Activated CD4-positive, alpha-beta T cell treated with anti-CD3 and anti-CD28 coated beads, Interleukin-2, amount 50 U/mL, for 24 hours (primary cell): Measurements from ENCODE around the gene AKT1S1.
"Not testable (repeated sequence)": the region's sequence is repeated elsewhere in the genome, so short reads cannot be mapped to it uniquely, and the experiment has no call there.

ENCODE experiments used
- DNase-seq, 2 donors: peaks; one replicate each; pipeline ENCODE4 v3.0.0-alpha.2; 2020; ENCODE audit warnings: low read depth in 1 of 2, low spot score in 1 of 2

The AKT1S1 gene

GRCh38 chr19:49877020-49877878 lies at the start of gene AKT1S1, which contains the start of gene TBC1D17:
TSS of gene AKT1S1 (minus strand) at chr19:49877355. CDS start at chr19:49873295, 4,060 bp downstream.
TSS of gene TBC1D17 (plus strand) at chr19:49877702. CDS start at chr19:49877724, 22 bp downstream.
- DNase-seq, result peak; percentile 94 to 99

DNA sequence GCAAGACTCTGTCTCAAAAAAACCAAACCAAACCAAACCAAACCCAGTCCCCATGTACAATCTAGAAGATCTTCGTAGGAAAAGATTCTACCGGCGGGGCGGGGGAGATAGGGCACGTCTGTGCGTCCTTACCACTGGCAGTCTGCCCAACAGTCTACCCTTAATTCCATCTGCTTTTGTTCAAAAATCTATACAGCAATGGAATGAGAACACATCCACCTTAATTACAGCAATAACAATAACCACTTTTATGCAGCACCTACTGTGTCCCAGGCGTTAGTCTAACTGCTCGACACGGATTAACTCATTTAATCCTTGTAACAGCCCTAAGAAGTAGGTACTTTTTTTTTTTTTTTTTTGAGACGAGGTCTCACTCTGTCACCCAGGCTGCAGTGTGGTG lies 49.4 kb upstream of the AKT1S1 start:
- no peak for DNase-seq

- DNase-seq, result no peak
Measured at GRCh38 chr19:49925486-49925885, 48.3 kb upstream of the AKT1S1 start.

DNA sequence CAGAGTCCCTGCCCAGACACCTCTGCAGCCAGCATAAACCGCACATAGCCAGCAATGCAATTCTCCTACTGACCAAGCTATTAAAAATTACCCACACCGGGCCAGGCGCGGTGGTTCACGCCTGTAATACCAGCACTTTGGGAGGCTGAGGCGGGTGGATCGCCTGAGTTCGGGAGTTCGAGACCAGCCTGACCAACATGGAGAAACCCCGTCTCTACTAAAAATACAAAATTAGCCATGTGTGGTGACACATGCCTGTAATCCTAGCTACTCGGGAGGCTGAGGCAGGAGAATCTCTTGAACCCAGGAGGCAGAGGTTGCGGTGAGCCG lies 47.7 kb upstream of the AKT1S1 start:
- not testable (repeated sequence) for DNase-seq

GRCh38 chr19:49924004-49924880 lies 47.1 kb upstream of the AKT1S1 start:
- no peak for DNase-seq

DNA sequence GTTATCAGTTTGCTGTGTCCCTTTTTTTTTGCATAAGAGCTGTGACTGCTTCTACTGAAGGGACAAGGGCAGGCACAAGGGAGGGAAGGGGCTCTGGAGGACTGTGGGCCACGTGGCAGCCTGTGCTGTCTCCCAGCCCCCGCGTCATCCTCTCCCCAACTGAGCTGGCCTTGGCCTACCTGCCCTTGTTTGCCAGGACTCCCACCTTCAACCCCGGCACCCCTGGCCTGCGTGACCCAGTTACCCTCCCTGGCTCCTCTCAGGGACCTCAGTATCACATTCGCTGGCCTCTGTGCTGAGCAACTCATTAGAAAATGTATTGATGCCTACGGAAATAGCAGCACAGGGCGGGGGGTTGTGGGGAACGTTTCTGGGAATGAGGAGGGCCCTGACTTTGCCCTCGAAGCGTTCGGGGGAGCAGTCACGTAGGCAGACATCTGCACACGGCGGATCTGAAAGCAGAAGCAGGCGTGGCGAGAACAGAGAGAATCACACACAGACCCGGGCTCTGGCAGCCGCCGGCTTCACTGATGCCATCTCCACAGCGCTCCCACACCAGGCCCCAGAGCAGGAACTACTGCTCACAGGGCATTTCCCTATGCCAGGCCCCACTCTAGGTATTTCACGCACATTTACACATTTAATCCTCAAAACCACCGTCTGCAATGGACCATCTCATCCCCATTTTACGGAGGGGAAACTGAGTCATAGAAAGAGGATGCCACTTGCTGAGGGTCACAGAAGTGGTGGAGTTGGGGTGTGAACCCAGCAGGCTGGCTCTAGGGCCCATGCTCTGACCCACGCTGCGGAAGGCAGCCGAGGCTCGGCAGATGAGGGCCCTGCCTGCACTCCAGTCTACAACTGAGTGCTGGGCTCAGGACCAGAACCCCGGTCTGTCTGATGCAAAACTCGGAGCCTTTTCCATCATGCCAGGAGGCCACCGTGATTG lies 46.2 kb upstream of the AKT1S1 start:
- DNase-seq, result no peak

- DNase-seq, result no peak
Measured at GRCh38 chr19:49921871-49922795, 45.0 kb upstream of the AKT1S1 start.

- no peak for DNase-seq
Measured at GRCh38 chr19:49920624-49921363, 43.6 kb upstream of the AKT1S1 start.

DNA sequence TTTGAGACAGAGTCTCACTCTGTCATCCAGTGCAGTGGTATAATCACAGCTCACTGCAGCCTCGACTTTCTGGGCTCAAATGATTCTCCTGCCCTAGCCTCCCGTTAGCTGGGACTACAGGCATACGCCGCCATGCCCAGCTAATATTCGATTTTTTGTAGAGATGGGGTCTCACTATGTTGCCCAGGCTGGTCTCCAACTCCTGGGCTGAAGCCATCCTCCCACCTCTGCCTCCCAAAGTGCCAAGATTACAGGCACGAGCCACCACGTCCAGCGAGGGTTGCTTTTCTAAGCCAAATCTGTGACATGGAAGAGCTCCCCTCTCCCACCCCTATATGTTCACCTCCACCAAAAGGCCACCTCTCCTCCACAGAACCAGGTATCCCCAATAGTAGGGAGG lies 40.9 kb upstream of the AKT1S1 start:
- no peak for DNase-seq

GRCh38 chr19:49916839-49917733 lies 39.9 kb upstream of the AKT1S1 start:
- no peak for DNase-seq

- DNase-seq, result no peak
Measured at GRCh38 chr19:49915271-49915670, 38.1 kb upstream of the AKT1S1 start.

GRCh38 chr19:49913720-49914119 lies 36.6 kb upstream of the AKT1S1 start:
- DNase-seq, result no peak

- DNase-seq, result no peak
Measured at GRCh38 chr19:49912965-49913685, 36.0 kb upstream of the AKT1S1 start.

DNA sequence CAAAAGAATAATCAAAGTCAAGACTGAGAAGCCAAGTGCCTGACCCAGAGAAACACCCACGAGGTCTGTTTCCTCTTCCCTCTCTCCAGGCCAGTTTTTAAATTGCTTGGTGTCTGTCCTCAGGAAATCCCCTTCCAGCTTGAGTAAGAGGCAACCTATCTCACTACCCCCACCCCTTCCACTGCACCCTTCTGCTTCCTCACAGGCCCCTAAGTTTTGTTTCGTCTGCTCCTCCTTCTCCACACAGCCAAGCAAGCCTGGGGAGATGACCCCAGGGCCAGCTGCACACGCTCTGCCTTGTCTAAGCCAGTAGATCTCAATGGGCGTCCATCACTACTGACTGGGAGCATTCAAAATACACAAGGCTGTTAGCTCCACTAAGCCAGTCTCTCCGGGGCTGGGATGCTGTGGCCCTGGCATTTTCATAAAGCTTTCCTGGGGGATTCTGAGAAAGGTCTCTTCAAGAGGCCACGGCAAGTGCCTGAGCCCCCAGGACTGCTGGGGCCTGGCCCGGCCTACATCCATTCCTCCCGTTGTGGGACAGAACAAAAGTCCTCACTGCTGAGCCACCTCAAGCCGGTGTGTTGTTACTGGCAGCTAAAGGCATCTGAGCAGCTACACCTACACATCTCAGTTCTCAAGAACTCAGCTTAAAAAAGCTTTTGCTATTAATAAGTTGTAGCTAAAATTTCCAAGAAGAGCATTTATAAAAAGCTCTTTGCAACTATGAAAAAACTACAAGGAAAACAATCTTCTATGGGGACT lies 34.4 kb upstream of the AKT1S1 start:
- peak in 1 of 2 donors; percentile 34 for DNase-seq

GRCh38 chr19:49910179-49910578 lies 33.0 kb upstream of the AKT1S1 start:
- no peak for DNase-seq

DNA sequence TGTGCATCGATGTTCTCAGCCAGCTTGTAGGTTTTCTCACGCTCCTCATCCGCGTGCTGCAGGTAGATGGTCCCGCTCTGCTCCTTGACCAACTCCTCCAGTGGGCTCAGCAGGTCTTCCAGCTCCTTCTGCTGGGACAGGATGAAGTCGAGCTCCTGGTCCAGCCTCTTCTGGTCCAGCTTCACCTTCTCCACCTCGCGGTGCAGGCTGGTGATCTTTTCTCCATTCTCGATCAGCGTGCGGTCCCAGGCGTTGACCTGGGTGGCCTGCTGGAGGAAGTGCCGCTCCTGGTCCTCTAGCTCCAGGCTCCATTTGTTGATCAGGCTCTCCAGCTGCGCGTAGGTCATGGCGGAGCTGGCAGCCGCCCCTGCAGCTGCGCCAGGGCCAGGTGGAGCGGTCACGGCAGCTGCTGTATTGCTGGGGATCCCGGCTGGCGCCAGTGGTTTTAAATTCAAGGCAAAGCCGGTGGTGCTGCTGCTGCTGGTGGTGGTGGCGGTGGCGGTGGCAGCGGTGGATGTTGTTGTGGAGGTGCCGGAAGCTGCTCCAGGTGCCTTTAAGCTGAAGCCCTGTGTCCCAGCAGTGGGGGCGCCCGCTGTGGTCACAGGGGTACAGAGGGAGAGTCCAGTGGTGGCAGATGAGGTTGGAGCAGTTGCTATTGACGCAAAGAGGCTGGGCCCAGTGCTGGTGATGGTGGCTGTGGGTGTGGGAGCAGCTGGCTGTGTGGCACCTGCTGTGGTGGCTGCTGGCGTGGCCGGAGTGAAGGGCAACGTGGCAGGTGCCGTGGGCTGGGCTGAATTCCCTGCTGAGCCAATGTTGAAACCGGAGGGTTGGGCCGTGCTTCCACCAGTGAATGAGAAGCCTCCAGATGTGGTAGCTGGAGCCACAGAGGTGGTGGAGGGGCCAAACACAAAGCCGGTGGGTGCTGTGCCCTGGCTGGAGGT lies 31.6 kb upstream of the AKT1S1 start:
- no peak for DNase-seq
